Lower leg skin (tissue), 3 donors: ENCODE results near the gene VPS4A.
A peak's percentile ranks its signal among the peaks of the same experiment; 100 is the strongest.

Experiments used
- CTCF ChIP-seq, 3 donors: fragments of 450-650 bp; IDR thresholded peaks; one replicate each; pipeline ENCODE4 v1.5.1; 2016; ENCODE audit warnings: antibody characterized with exemption in 3 of 3, mild to moderate bottlenecking in 3 of 3, moderate library complexity in 2 of 3
- POLR2A ChIP-seq, 2 donors: fragments of 450-650 bp; IDR thresholded peaks; one replicate each; pipeline ENCODE4 v1.6.1; 2016 to 2017; ENCODE audit warnings: antibody characterized with exemption in 2 of 2, mild to moderate bottlenecking in 1 of 2, moderate library complexity in 1 of 2

GRCh38 chr16:69286941-69287713 is 24.0 kb upstream of the VPS4A start:
- no peak for TF ChIP-seq POLR2A (IDR thresholded peaks at IDR 0.05)
- TF ChIP-seq CTCF (IDR thresholded peaks at IDR 0.05), result peak in 1 of 3 donors; percentile 44
